A549 (cell line): ENCODE measurements around the gene AADACL3.

Experiments
- POLR2A ChIP-seq: IDR thresholded peaks from 2 replicates; pipeline ENCODE4 v1.6.1; 2012; ENCODE audit warnings: mild to moderate bottlenecking, low read length
- SREBF2 ChIP-seq: fragments of 450-650 bp; IDR thresholded peaks from 2 replicates; pipeline ENCODE4 v1.6.1; 2014; ENCODE audit warnings: mild to moderate bottlenecking, moderate library complexity

- TF ChIP-seq POLR2A (no peak), SREBF2 (no peak)
Observed at GRCh38 chr1:12772520-12772919, 56.6 kb downstream of the AADACL3 start.
